HG03439 (cell line): ENCODE results near the gene MAP3K7.
"Not testable (repeated sequence)": the region's sequence is repeated elsewhere in the genome, so short reads cannot be mapped to it uniquely, and the experiment has no call there.

Source experiments
- ATAC-seq: cut with Tn5 transposase; IDR thresholded peaks from one replicate; pipeline ENCODE4 v1.9.1; 2021; ENCODE audit warnings: mild to moderate bottlenecking, moderate library complexity; ENCODE audit not compliant: unreplicated experiment

Gene MAP3K7

DNA sequence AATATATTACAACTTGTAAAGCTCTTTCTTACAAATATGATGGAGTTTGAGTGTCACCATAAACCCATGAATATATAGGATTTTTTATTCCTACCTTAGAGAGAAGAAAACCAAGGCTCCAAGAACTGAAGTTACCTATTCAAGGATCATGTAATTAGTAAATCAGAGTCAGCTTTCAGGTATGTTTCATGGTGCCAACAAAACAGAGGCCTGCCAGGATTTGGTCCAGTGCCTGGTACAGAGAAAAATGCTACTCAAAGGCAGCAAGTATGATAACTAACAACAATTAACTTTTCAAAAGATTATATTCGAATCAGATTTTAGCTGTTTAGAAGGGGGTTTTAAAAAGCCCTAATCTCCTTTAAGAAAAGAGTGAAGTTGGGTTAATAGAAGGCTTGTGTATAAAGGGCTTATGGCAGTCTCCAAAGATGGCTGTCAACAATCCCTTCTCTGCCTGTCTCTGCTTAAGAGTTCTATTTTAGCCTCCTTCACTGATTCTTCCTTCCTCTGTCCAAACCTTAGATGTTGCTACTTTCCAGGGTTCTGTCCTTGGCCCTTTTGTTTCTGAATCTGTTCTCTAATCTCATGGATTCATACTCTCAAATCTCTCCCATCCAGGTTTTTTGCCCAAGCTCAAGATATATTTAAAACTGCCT lies 7.8 kb downstream of the MAP3K7 start:
- no peak for ATAC-seq

DNA sequence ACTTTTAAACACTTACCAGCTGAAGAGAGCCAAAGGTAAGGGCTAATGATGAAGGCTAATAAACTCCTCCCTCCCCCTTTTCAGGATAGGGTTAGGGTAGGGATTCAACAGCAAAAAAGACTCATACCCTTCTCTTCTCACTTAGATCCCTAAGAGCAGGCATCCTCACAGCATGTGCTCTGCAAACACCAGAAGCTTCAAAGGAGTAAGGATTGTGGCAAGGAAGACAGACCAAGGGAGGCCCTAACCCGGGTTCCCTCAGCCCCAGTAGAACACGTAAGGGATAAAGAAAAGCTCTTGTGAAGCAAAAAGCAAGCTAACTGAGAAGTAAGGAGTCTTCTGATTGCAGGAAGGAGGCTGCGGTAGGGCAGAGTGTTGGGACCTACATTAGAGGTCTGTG lies 11.6 kb downstream of the MAP3K7 start:
- ATAC-seq, result no peak

DNA sequence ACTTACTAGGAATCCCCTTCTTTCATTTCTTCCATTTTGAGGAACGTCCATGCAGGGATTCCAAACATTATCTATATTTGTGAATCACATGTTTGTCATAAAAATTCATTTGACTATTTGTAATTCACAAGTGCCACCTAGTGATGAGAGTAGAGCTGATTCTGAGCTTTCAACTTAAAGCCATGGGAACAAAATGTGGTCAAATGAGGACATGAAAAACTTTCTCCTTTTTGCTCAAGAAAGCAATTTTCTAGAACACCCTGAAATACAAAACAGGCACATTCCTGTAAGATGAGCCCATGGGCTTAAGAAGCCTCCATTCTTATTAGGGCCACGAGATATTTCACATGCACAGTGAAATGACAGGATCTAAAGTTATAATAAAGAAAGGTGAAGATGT lies 12.3 kb downstream of the MAP3K7 start:
- no peak for ATAC-seq

DNA sequence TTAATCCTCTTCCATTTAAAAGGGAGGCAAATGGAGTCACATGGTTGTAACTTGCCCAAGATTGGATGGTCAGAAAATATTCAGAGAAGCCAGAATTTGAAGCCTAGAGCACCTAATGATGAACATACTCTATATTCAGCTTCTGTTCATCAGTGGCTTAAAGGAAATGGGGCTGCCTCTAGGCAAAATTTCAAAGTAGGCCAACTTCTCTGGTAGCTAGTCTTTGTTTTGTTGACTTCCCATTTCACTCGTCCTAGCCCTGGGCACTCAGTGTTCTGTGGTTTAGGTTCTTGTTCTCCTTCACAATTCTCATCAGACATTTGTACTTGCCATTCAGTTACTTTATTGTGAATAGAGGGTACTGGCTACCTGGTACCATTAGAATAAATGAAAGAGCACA lies 13.2 kb downstream of the MAP3K7 start:
- no peak for ATAC-seq

DNA sequence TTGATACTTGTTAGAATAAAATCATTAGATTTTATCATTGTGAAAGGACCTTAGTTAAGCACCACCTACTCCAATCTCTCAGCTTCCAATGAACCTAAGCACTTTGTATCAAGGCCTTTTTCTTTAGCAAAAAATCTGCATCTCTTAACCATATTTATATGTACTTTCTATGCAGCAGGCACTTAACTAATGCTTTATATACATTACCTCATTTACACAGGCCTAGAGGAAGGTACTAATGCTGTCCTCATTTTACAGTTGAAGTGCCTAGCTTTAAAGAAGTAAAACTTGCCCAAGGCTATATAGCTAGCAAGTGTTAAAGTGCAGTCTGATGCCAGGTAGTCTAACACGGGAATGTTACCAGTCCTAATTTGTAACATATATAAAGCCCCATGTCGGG lies 14.0 kb downstream of the MAP3K7 start:
- ATAC-seq, result no peak

DNA sequence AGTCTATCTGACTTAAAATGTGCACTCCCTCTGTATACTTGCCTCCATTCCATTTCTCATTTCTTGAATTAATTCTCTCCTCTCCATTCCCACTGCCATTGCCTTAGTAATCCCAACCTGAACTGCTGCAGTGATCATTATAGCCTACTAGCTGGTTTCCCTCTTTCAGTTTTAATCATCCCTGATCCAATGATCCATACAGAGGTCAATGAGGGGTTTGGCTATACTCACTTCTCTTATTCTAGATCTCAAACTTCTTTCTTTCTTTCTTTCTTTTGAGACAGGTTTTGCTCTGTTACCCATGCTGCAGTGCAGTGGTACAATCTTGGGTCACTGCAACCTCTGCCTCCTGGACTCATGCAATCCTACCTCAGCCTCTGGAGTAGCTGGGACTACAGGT lies 17.6 kb downstream of the MAP3K7 start:
- ATAC-seq, result no peak

DNA sequence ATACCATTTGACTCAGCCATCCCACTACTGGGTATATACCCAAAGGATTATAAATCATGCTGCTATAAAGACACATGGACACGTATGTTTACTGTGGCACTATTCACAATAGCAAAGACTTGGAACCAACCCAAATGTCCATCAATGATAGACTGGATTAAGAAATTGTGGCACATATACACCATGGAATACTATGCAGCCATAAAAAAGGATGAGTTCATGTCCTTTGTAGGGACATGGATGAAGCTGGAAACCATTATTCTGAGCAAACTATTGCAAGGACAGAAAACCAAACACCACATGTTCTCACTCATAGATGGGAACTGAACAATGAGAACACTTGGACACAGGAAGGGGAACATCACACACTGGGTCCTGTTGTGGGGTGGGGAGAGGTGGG lies 19.2 kb downstream of the MAP3K7 start:
- ATAC-seq, result not testable (repeated sequence)

DNA sequence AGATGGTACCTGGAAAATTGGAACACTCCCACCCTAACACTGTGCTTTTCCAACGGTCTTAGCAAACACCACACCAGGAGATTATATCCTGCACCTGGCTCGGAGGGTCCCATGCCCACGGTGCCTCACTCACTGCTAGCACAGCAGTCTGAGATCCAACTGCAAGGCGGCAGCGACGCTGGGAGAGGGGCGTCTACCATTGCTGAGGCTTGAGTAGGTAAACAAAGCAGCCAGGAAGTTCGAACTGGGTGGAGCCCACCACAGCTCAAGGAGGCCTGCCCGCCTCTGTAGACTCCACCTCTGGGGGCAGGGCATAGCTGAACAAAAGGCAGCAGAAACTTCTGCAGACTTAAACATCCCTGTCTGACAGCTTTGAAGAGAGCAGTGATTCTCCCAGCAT lies 24.5 kb downstream of the MAP3K7 start:
- not testable (repeated sequence) for ATAC-seq

DNA sequence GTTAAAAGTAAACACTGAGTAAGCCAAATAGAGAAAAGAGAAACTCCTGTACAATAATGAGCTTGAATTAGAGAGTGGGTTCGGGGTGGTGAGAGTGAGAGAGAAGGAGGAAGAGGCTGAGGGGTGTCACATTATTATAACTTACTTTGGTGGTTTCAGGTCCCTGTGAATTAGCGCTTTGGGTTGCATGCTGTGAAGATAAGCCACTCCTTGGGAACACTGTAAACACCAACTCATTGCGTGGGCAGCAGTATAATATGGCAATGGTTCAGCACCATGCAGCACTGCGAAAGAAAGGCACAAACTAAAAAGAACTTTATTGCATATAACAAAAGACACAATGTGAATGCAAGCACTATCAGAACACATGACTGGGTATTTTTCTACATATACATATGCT lies 26.9 kb downstream of the MAP3K7 start:
- no peak for ATAC-seq

DNA sequence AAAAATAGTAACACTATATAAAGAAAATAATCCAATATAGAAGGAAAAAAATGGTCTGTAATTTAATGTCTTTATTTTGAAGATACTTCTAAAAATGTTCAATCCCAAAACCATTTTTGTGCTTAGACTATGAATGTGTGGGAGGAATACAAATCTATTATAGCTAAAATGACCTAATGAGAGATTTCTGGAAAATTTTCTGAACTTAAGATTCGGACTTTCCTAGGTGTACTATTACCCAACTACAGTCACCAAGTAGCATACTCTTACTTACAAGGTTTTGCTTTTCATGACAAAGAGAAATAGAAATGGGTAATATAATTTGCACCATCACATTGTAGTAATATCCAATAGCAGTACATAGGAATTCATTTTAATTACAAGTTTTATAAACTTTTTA lies 29.9 kb downstream of the MAP3K7 start:
- no peak for ATAC-seq

DNA sequence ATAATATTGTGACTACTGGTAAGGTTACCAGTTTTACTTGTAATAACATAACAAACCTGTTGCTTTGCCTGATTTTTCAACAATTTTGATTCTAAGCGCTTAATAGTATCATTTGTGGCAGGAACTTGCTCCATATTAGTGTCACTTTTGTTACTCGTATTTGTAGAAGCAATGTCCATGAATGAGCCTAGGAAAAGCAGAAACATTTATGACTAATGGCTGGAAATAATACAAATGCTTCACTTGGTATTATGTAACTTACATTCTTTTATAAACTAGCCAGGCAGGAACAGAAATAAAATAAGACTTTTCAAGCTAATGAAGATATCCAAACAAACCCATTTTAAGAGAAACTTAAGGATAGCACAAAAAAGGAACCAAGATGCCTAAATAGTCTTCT lies 38.9 kb downstream of the MAP3K7 start:
- ATAC-seq, result no peak

DNA sequence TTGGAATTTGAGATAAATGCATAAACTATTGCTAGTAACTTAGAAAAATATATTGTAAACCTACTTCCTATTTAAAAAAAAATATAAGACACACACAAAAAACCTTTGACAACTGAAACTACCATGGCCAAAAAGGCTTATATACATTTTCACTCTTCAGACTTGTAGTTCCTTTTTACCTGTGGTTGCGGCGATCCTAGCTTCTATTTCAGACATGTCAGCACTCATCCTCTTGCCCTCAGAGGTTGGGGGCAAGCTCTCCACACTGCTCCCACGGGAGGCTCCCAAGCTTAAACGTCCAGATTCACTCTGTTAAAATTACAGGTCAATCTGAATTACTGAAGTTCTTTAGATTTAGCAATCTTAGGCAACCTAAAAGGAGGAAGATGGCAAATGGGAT lies 39.8 kb downstream of the MAP3K7 start:
- no peak for ATAC-seq

DNA sequence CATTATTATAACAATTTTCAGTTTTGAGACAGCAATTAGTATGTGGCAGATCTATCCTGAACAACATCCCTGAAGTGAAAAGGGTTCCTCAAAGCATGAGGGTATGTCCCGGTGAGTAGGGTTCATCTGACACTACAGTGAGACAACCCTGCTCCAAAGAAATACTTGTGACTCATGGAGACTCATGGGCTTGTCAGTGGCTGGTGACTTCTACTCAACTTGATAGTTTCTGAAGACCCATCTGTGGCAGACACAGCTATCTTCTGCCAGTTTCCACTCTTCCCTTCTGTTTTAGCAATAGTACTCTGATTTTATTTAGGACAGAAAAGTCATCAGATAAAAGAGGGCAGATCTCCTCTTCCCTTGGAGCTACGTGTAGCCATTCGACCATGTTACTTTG lies 41.4 kb downstream of the MAP3K7 start:
- no peak for ATAC-seq

DNA sequence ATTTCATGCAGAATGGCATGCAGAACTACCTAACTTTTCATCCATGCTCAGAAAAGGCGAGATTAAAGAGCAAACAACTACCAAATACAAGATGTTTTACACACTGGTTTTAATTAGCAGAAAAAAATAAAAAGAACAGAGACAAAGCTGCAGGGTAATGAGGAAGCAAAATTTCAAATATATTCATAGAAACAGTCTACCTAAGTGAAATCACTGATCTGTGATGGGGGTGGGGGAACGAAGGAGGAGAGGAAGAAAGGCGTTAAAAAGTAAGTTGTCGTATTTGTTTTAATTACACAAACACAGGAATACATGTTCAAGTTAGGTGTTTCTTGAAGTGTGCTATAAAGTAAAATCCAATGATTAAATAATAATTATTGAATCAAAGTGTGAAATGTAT lies 42.1 kb downstream of the MAP3K7 start:
- no peak for ATAC-seq

DNA sequence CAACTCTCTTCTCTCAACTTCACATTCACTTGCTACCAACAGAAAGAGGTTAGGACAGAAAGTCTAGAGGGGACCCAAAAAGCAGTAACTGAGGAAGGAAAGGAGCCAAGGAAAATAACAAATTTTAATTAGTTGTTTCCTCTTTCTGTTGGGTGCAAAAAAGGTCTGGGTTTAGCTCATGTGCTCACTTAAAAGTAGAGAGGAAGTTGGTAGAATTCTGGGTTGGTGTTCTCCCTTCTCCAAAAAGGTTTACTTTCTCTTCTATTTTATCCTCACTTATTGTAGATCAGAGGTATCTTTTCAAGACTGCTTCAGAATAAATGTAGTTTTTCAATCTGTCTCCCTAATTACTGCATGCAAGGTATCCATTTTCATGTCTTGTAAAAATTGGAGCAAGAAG lies 42.8 kb downstream of the MAP3K7 start:
- no peak for ATAC-seq

DNA sequence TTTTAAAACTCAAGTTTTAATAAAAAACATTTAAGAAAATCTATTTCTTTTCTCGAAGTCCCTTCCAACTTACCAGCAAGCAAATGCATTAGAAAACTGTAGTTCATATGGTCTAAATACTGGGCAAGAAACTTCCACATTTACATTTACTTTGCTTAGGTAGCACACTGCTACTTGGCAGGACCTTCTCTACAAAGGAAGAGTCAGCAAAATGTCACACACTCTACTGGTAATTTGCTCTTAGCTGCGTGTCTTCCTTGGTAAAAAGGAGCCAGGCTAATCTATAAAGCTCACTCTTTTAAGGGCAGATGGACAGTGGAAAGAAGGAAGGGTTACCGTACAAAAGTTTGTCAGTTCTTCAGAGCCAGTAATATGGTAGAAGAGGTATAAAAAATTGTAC lies 45.7 kb downstream of the MAP3K7 start:
- ATAC-seq, result no peak

DNA sequence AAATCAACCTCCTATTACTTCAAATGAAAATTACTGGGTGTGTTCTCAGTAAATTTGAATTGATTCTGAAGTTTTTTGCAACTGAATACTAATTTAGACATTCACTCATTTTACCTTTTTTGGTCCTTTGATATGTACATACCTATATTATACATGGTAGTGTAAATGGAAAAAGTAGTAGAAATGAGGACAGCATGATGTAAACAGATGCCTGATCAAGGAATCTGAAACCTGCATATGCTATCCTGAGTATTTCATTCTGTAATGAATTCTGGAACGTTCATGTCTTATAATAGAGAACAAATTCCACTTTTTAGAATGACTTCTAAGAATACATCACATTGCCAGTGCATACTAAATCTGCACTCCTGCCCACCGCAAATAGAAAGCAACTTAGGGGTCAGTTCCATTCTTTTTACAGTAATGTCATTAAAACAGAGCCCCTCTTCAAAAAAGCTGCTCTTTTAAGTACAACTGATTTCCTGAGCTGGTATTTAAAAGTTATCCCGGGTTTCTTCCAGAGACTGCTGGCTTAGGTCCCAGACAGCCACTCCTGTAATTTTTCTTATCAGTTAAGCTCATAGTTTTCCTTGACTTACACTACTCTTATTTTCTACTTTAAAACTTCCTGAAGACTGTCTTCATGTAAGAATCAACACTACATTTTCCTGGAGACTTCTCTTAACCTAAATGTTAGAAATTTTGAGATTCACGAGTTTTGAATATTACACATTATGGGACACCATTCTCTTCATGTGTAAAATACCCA lies 48.4 kb downstream of the MAP3K7 start:
- no peak for ATAC-seq

DNA sequence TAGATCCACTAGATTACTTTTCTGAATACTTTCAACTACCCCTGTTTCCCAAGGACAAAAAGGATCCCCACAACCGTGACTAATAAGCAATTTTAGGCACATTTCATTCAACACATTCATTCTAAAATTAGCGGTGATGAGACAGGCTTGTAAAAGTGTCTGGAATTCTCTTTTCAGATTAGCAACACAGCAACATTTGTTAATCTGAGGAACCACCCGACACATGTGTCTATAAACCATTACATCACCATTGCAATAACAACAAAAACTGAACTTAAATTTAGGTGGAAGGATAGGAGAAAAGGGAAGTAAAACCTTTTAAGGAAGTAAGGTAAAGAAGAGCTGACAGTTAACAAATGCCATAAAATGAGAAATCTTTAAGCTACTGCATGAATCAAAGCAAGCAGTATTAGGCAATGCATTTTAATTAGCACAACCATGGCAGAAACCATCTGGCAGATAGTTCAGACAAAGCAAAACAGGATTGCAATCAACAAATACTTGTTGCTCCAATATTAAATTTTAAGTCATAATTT lies 49.1 kb downstream of the MAP3K7 start:
- no peak for ATAC-seq

DNA sequence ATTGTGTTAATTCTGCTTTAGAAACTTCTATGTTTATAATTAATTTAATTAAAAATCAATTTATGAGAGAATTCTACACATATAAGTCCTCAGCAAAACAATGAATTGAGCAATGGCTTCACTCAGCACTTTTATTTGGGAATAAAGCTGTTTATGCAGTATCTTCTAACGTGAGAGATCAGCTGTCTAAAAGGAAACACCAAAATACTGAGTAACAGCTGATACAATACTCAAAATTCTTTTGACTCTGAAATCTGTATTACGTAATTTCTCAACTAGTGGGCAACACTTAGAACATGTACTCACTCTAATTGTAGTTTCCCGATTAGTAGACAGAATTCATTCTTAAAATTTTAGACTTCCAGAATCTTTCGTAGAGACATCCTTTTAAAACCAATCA lies 49.8 kb downstream of the MAP3K7 start:
- no peak for ATAC-seq

DNA sequence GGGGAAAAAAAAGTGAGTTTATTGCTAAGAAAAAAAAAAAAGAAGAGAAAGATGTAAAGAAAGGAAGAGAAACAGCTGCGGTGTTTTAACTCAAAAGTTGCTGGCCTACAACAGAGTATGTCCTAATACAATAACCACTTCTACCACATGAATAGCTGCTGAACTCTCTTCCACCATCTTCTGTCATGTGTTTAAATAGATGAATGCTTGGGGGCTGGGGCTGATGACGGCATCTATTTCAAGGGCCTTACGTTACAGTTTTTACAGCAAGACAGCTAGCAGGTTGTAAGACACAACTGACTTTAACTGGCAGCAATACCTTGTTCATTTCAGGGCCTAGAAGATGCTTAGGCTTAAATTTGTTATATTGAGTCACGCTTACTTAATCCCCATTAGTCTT lies 50.4 kb downstream of the MAP3K7 start:
- ATAC-seq, result no peak

DNA sequence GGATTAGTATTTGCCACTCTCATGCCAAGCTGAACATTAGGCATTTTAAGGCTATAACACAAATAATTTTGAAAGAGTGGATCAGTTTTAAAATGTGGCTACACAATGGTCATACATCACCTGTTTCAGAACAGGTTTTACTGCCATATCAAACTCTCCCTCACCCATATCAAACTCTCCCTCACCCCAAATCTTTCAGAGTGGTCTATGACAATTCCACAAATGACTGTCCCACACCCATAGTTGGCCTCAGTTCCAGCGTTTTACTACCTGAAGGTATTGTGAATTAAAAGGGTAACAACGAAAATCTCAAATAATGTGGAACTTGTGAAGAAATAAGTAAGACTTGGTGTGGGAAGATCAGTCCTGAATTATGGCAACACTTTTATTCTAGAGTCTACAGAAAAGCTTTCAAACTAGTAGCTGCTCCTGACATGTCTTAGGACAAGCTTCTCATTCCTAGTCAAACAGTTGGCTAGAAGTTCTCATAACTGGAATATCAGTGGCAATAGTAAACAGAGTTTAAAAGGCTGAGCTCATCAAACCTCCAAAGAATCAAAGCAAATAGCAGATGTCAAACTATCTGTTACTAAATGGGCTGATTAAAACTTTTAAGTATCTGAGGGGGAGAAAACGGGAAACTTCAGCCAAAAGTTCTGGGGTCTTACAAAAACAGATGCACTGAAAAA lies 52.4 kb downstream of the MAP3K7 start:
- no peak for ATAC-seq
